H54 (cell line): ENCODE results near the gene NLRP4.

ENCODE experiments used
- DNase-seq: peaks from one replicate; pipeline ENCODE4 v3.0.0; 2011; ENCODE audit warnings: low spot score, mixed read lengths; ENCODE audit not compliant: insufficient read length
- FAIRE-seq: peaks from 3 replicates; lab custom pipeline; 2011; peaks lifted over from hg19 to GRCh38; lab: Jason Lieb, UNC
- POLR2A ChIP-seq: IDR thresholded peaks from 2 replicates; pipeline ENCODE4 v1.6.1; 2011; ENCODE audit warnings: low read depth, mild to moderate bottlenecking, low read length

NLRP4 gene

GRCh38 chr19:55836340-55836739 lies at the start of gene NLRP4:
Gene NLRP4 (plus strand): TSS chr19:55836540. CDS start chr19:55852081, 15,541 bp downstream.
- no peak for TF ChIP-seq POLR2A
- no peak for FAIRE-seq
- no peak for DNase-seq

- DNase-seq (no peak), FAIRE-seq (no peak)
- TF ChIP-seq POLR2A, result no peak
These were observed 41.3 kb upstream of the NLRP4 start for GRCh38 chr19:55795021-55795420.

- no peak for DNase-seq
- TF ChIP-seq POLR2A, result no peak
- FAIRE-seq, result no peak
These were observed 34.9 kb upstream of the NLRP4 start for GRCh38 chr19:55801416-55801815.

GRCh38 chr19:55802281-55802680 lies 34.1 kb upstream of the NLRP4 start:
- no peak for DNase-seq
- no peak for TF ChIP-seq POLR2A
- FAIRE-seq, result no peak

GRCh38 chr19:55809381-55810058 lies 26.8 kb upstream of the NLRP4 start:
- FAIRE-seq, result peak; percentile 84
- peak; percentile 91 for DNase-seq
- 0 out of 2 replicates have a peak, but pooled peaks have one; percentile 7 for TF ChIP-seq POLR2A

GRCh38 chr19:55811340-55811739 lies 25.0 kb upstream of the NLRP4 start:
- DNase-seq, result no peak
- FAIRE-seq, result no peak
- TF ChIP-seq POLR2A, result no peak

GRCh38 chr19:55812449-55812848 lies 23.9 kb upstream of the NLRP4 start:
- FAIRE-seq, result no peak
- TF ChIP-seq POLR2A, result no peak

GRCh38 chr19:55813906-55814305 lies 22.4 kb upstream of the NLRP4 start:
- no peak for DNase-seq
- TF ChIP-seq POLR2A, result no peak
- no peak for FAIRE-seq

More at GRCh38 chr19:55812449-55812848, 23.9 kb upstream of the NLRP4 start:
- DNase-seq, result no peak

- DNase-seq, result no peak
- TF ChIP-seq POLR2A, result no peak
- no peak for FAIRE-seq
These were observed 16.3 kb upstream of the NLRP4 start for GRCh38 chr19:55820037-55820436.

GRCh38 chr19:55830656-55831055 lies 5.7 kb upstream of the NLRP4 start:
- no peak for TF ChIP-seq POLR2A
- no peak for DNase-seq
- FAIRE-seq, result no peak

- DNase-seq (no peak), FAIRE-seq (no peak)
- TF ChIP-seq POLR2A, result no peak
These were observed 4.5 kb upstream of the NLRP4 start, which contains the start of gene NLRP11 for GRCh38 chr19:55831846-55832245. Gene NLRP11 (minus strand): TSS chr19:55831999. CDS start chr19:55818174, 13,825 bp downstream.

- no peak for TF ChIP-seq POLR2A
- no peak for FAIRE-seq
- no peak for DNase-seq
These were observed 3.7 kb upstream of the NLRP4 start for GRCh38 chr19:55832676-55833075.

GRCh38 chr19:55838251-55838650 lies 1.9 kb downstream of the NLRP4 start:
- no peak for FAIRE-seq

GRCh38 chr19:55838906-55839305 lies 2.6 kb downstream of the NLRP4 start:
- no peak for TF ChIP-seq POLR2A
- no peak for DNase-seq
- no peak for FAIRE-seq

More at GRCh38 chr19:55838251-55838650, 1.9 kb downstream of the NLRP4 start:
- DNase-seq, result no peak
- no peak for TF ChIP-seq POLR2A

- no peak for TF ChIP-seq POLR2A
- DNase-seq (no peak), FAIRE-seq (no peak)
These were observed 18.8 kb downstream of the NLRP4 start for GRCh38 chr19:55855160-55855559.
